Measurements from ENCODE around the gene ANKRD44. TPM values are rescaled to one million over a fixed set of nuclear protein-coding genes. Genes with fewer than 3 reads are reported as not detected.

ANKRD44 gene
- total RNA-seq, 6 experiments from 2014 or later, result 3.8 to 5.7 (median 4.7) TPM

DNA sequence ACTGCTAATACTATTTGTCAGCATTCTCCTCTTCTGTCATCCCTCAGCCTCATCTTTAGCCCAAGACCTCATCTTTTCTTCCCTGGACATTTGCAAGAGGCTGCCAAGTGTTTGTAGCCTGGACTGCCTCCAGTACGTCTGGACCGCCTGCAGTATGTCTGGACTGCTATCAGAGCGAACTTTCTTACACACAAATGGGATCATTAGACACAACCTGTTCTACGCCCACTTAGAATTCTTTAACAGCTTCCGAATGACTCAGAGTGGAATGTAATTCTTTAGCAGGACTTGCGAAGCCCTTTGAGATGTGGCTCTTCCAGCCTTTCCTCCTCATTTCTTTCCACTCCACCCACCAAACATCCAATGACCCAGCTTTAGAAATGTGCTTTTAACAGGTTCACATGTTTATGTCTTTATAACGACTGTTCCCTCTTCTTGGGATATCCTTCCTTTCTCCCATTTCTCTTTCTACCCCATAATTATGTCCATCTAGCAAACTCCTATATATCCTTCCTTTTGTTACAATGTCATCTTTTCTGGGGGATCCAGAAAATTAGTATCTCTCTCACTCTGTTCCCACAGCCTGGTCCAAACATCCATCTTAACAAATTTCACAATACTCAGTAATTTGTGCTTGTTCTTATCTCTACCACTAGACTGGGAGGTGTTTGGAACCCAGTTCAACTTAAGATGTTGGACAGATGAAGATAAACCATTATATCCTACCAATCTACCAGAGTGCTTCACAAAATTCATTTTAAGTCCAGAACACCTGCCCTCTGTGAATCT lies 212.8 kb downstream of the ANKRD44 start:
- H3K9me3 Mint-ChIP-seq, result no peaks in the 10 kb centered on the region
- DNase-seq, result peak; percentile 63
- TF ChIP-seq, protein P1, sequence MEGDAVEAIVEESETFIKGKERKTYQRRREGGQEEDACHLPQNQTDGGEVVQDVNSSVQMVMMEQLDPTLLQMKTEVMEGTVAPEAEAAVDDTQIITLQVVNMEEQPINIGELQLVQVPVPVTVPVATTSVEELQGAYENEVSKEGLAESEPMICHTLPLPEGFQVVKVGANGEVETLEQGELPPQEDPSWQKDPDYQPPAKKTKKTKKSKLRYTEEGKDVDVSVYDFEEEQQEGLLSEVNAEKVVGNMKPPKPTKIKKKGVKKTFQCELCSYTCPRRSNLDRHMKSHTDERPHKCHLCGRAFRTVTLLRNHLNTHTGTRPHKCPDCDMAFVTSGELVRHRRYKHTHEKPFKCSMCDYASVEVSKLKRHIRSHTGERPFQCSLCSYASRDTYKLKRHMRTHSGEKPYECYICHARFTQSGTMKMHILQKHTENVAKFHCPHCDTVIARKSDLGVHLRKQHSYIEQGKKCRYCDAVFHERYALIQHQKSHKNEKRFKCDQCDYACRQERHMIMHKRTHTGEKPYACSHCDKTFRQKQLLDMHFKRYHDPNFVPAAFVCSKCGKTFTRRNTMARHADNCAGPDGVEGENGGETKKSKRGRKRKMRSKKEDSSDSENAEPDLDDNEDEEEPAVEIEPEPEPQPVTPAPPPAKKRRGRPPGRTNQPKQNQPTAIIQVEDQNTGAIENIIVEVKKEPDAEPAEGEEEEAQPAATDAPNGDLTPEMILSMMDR (IDR thresholded peaks at IDR 0.05), result no peak
- H3K4me1 Mint-ChIP-seq (ENCODE audit: low read depth), result peaks cover 23% of the 10 kb centered on the region
- peak overlapping the region; percentile 55 for H3K4me3 Mint-ChIP-seq
- H3K27me3 Mint-ChIP-seq (ENCODE audit: insufficient read depth), result no peaks in the 10 kb centered on the region
- peak overlapping the region; percentile 1; the same call in 1 of the 2 replicates for H3K27ac Mint-ChIP-seq
- no peaks in the 10 kb centered on the region for H3K36me3 Mint-ChIP-seq (ENCODE audit: low read depth)

DNA sequence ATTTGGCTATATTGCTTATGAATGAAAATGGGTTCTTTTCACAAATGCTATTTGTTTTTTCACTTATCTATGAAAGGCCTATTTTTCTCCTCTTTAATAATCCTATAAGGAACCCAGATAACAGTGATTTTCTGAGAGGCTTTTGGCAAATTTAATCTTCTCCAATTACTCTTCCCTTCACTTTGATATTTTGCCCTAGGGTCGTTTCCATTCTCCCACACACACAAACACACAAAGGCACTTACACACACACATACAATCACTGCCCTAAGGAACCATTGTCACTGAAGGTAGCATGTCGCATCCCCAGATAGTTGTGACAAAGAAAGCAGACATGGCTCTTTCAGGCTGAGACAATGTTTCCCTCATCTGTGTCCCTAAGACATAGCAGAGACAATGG lies 213.9 kb downstream of the ANKRD44 start:
- no peak for DNase-seq
- Mint-ChIP-seq H3K4me1 (ENCODE audit: low read depth) (peaks cover 23% of the 10 kb centered on the region), H3K9me3 (no peaks in the 10 kb centered on the region), H3K27ac (no peak overlapping the region), H3K27me3 (ENCODE audit: insufficient read depth) (no peaks in the 10 kb centered on the region), H3K36me3 (ENCODE audit: low read depth) (no peaks in the 10 kb centered on the region), H3K4me3 (no peak overlapping the region)
- TF ChIP-seq, protein P1 (IDR thresholded peaks at IDR 0.05), result no peak

DNA sequence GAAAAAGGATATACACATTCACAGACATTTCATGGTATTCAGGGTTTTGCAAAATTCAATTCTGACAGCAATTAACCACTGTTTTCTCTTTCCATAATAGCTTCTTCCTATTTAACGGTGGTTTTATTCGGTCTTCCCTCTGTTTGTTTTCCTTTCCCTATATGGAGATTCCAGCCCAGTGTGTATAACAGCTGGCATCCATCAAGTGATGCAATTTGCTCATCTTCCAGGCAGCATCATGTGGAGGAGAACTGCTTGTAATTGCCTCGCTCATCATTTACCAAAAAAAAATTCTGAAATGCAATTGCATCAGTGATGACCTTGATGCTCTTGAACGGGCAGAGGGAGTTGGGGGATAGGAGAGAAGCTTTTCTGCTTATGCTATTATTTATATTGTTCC lies 218.1 kb downstream of the ANKRD44 start:
- Mint-ChIP-seq H3K36me3 (ENCODE audit: low read depth) (no peaks in the 10 kb centered on the region), H3K27ac (no peak overlapping the region), H3K4me1 (ENCODE audit: low read depth) (peaks cover 13% of the 10 kb centered on the region), H3K9me3 (no peaks in the 10 kb centered on the region), H3K4me3 (peak overlapping the region; percentile 0; the same call in 1 of the 2 replicates), H3K27me3 (ENCODE audit: insufficient read depth) (no peaks in the 10 kb centered on the region)
- peak; percentile 44 for DNase-seq
- TF ChIP-seq, protein P1 (IDR thresholded peaks at IDR 0.05), result no peak

DNA sequence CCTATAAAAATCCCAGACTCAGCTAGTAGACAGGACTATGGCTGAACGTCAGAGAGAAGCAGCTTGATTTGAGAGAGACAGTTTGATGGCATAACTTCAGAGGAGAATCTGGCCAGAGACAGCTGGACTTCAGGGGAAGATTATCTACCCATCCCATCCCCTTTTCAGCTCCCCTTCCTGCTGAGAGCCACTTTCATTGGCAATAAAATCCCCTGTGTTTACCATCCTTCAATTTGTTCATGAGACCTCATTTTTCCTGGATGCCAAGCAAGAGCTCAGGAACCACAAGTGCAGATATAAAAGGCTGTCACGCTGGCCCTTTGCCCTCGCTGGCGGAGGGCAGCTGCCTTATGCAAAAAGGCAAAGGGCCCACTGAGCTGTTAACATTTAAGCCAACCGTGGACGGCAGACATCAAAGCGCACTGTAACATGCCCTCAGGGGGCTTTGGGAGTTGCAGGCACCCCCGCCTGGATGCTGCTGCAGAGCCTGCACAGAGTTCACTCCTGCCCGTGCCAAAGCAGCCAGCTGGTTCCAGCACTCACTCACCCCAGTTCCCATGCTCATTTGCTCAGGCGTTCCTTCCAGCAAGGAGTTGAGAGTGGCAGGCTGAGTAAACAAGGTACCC lies 219.7 kb downstream of the ANKRD44 start:
- DNase-seq, result no peak
- Mint-ChIP-seq H3K36me3 (ENCODE audit: low read depth) (no peaks in the 10 kb centered on the region), H3K4me3 (no peak overlapping the region), H3K4me1 (ENCODE audit: low read depth) (peaks cover 10% of the 10 kb centered on the region), H3K9me3 (no peaks in the 10 kb centered on the region), H3K27me3 (ENCODE audit: insufficient read depth) (no peaks in the 10 kb centered on the region; the same call in 1 of the 2 replicates), H3K27ac (no peak overlapping the region)
- TF ChIP-seq, protein P1 (IDR thresholded peaks at IDR 0.05), result no peak

DNA sequence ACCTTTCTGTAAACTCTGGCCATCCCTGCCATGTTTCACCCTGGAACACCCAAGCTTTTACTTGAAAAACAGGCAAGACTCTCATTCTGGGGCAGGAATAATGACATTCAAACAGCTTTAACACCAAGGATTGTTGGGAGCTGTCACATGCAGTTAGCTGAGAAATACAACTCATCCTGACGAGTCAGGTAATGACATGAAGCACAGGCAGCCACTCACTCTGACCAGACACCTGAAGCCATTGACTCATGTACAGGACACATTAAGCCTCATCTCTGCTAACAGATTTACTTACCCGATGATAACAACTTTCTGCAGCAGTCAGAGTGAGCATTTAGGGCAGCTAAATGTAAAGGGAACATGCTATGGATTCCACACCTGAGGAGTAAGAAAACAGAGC lies 220.9 kb downstream of the ANKRD44 start:
- no peaks in the 10 kb centered on the region for H3K36me3 Mint-ChIP-seq (ENCODE audit: low read depth)
- H3K4me3 Mint-ChIP-seq, result no peak overlapping the region
- H3K27me3 Mint-ChIP-seq (ENCODE audit: insufficient read depth), result no peaks in the 10 kb centered on the region; the same call in 1 of the 2 replicates
- TF ChIP-seq, protein P1 (IDR thresholded peaks at IDR 0.05), result no peak
- H3K27ac Mint-ChIP-seq, result no peak overlapping the region
- H3K4me1 Mint-ChIP-seq (ENCODE audit: low read depth), result peaks cover 10% of the 10 kb centered on the region
- H3K9me3 Mint-ChIP-seq, result no peaks in the 10 kb centered on the region
- DNase-seq, result no peak

All from HFFc6 (cell line).